Kidney tubule cell (primary cell): ENCODE measurements around the gene NQO2.
"Not testable (repeated sequence)": the region's sequence is repeated elsewhere in the genome, so short reads cannot be mapped to it uniquely, and the experiment has no call there.

Experiments
- DNase-seq: peaks from one replicate; pipeline ENCODE4 v3.0.0-alpha.2; 2018; ENCODE audit warnings: low spot score

Gene NQO2

GRCh38 chr6:2970034-2970685, 29.5 kb upstream of the NQO2 start:
- DNase-seq: peak; percentile 74

- peak; percentile 61 for DNase-seq
Observed at GRCh38 chr6:2970753-2971419, 28.8 kb upstream of the NQO2 start.

GRCh38 chr6:2971420-2972218, 28.1 kb upstream of the NQO2 start, which contains the start of gene SERPINB6:
Gene SERPINB6 (minus strand): TSS chr6:2971567. CDS start chr6:2959332, 12,235 bp downstream.
- DNase-seq: peak; percentile 73

- not testable (repeated sequence) for DNase-seq
Observed at GRCh38 chr6:2972219-2972487, 27.5 kb upstream of the NQO2 start.

- not testable (repeated sequence) for DNase-seq
Observed at GRCh38 chr6:2972685-2973084, 27.0 kb upstream of the NQO2 start.

- DNase-seq: not testable (repeated sequence)
Observed at GRCh38 chr6:2973180-2973579, 26.5 kb upstream of the NQO2 start.

GRCh38 chr6:2973676-2974075, 26.0 kb upstream of the NQO2 start:
- no peak for DNase-seq

GRCh38 chr6:2976060-2976459, 23.6 kb upstream of the NQO2 start:
- no peak for DNase-seq

- peak; percentile 69 for DNase-seq
Observed at GRCh38 chr6:2976571-2977085, 23.1 kb upstream of the NQO2 start.

GRCh38 chr6:2977290-2977689, 22.4 kb upstream of the NQO2 start:
- DNase-seq: no peak

GRCh38 chr6:2977799-2978590, 21.7 kb upstream of the NQO2 start:
- DNase-seq: no peak

- DNase-seq: no peak
Observed at GRCh38 chr6:2978923-2979322, 20.8 kb upstream of the NQO2 start.

- no peak for DNase-seq
Observed at GRCh38 chr6:2979819-2980464, 19.8 kb upstream of the NQO2 start.

- no peak for DNase-seq
Observed at GRCh38 chr6:2980465-2980855, 19.2 kb upstream of the NQO2 start.

GRCh38 chr6:2982426-2983117, 17.1 kb upstream of the NQO2 start:
- no peak for DNase-seq

- no peak for DNase-seq
Observed at GRCh38 chr6:2984738-2985406, 14.8 kb upstream of the NQO2 start.

GRCh38 chr6:2986722-2987221, 12.9 kb upstream of the NQO2 start:
- peak; percentile 49 for DNase-seq

GRCh38 chr6:2988094-2988425, 11.6 kb upstream of the NQO2 start:
- no peak for DNase-seq

- peak; percentile 99 for DNase-seq
Observed at GRCh38 chr6:2988426-2989331, 11.0 kb upstream of the NQO2 start.
